Measurements from ENCODE around the gene IGSF3.
"Not testable (repeated sequence)": the region's sequence is repeated elsewhere in the genome, so short reads cannot be mapped to it uniquely, and the experiment has no call there.

The IGSF3 gene

DNA sequence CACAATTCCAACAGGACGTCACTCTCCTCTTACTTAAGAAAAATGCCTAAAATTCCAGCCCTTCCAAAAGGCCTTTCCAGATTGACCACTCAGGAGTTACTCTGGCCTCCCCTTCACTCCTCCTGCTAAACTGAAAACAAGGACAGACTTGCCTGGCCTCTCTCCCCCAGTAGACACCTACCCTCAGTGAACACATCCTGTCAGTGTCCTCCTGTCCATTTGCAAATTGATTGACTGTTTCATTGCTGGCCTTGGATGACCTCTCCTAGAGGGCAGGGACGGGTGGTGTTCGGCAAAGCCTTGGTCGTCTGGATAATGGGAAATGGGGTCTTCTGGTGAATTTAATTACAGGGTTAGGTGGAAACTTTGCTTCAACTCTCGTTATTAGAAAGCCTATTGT lies 8.9 kb downstream of the IGSF3 start:
- not testable (repeated sequence) for DNase-seq

DNA sequence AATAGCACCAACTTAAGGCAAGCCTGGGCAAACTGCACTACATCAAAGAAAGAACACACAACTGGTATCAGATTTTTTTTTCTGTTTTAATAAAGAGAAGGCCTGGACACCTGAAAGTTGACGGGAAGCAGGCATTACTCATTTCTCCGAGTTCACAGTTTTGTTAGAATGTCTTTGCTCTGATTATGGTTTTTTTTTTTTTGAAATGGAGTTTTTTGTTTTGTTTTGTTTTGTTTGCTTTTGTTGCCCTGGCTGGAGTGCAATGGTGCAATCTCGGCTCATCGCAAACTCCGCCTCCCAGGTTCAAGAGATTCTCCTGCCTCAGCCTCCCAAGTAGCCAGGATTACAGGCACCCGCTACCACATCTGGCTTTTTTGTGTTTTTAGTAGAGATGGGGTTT lies 9.7 kb downstream of the IGSF3 start:
- DNase-seq = not testable (repeated sequence)

DNA sequence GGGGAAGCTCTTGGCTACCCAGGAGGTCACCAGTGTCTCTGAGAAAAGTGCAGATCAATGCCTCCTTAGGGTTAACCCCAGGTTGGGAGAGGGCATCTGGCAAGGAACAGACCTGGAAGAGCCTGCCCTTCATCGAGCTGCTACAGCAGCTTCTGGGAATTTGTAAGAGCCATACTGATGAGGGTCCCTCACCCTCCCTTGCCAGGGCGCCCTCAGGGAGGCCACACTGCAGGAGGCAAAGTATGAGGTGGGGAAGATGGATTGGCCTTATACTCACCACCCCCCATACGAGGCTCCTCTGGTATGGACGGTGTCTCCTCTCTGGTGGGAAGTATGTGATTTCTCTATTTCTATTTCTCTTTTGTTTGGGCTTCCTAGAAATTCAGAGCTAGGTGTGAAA lies 13.2 kb downstream of the IGSF3 start:
- DNase-seq = no peak

DNA sequence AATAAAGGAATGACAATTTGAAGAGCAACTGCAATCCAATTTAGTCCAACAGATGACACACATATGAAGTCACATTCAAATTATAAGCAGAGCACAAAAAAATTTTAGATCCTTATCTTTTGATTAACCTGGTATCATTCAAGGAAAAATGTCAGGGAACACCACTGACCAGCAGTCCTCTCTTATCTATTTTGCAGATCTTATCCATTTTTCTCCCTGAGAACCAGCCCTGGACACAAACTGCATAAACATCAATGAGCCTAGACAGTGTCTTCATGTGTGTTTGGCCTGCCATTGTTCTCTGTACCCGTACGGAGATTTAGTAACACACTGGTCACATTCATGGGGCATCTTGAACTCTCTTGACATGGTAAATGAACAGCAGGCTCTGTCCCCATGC lies 14.9 kb downstream of the IGSF3 start:
- DNase-seq = not testable (repeated sequence)

DNA sequence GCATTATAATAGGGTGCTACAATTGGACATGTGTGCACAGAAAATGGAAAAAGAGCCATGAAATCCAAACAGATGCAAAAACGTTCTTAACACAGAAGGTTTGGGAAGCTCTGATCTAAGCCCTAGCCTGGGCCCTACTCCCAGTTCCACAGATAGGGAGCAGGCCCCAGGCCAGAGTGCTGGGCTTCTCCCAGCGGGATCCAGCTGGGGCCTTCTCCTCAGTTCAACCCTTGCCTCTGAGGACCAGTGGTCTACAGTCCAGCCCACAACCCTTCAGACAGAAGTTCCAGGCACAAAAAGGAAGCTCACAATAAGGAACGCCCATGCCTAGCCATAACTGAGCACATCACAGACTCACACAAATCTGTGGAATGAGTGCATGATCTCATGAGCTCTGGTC lies 16.8 kb downstream of the IGSF3 start:
- not testable (repeated sequence) for DNase-seq

DNA sequence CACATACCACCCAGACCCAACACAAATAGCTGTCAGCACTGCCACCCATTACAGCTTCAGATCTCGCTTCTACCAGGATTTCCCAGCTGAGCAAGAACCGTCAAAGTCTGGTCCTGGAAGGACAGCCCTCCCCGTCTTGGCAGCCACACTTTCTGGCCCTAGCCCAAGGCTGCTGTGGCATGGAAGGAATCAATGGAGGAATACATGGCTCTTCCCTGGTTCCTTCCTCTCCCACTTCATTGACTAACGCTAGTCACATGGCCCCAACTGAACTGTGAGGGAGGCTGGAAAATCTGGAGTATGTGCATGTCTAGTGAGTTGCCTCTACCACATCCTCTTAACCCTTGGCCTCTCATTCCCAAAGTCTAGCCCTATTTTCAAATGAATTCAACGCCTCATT lies 18.5 kb downstream of the IGSF3 start:
- DNase-seq = not testable (repeated sequence)

DNA sequence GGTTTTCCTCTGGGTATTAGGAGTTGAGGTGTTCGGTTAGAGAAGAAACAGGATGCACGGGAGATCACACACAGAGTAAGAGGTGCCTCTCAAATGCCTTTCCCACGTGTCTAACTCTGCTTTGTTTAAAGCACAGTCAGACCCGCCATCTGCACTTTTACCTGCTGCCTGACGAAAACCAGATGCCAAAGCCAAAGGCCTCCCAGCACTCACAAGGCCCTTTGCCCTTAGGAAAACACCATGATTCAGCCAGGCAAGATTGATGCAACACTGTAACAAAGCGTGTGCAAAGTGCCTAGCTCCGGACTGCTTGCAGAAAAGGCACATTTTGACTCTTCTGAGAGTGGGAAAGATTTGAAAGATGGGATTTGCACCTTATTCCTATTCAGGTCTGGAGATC lies 19.2 kb downstream of the IGSF3 start:
- not testable (repeated sequence) for DNase-seq

DNA sequence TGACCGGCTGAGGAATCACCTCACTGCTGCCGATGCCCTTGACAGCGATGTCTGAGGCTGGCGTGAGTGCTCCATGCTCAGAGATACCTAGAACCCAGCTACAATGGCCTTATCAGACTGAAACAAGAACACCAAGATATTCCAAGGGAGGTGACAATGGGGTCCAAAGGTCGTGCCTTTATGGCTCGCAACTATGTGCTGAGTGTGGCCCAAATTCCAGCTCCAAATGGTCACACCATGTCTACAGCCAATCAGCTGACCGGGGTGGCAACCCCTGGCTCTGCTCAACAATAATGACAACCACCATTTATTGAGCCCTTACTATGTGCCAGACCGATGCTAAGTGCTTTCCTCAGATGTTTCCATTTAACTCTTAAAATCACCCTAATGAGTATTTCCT lies 20.3 kb downstream of the IGSF3 start:
- DNase-seq = not testable (repeated sequence)

DNA sequence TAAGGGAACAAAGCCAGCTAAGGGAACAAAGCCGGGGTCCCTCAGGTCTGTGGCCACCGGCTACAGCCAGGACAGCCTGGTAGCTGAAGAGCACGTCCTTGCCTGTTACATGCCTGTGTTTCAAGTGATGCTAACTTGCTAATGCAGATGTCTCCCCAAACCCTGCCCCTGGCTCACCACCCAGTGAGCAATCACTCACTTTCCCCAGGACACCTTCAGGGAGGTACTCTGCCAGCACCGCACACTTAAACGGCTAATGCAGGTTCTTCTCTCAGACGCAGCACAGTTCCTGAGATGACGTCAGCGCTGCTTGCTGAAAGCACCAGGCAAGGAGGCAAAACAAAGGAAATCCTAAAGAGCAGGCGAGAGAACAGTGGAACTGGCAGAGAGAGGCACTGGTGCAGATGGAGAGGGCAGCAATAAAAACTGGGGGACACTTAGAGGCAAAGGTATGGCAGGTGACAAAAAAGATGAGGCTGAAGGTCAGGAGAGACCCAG lies 20.8 kb downstream of the IGSF3 start:
- DNase-seq = not testable (repeated sequence)

DNA sequence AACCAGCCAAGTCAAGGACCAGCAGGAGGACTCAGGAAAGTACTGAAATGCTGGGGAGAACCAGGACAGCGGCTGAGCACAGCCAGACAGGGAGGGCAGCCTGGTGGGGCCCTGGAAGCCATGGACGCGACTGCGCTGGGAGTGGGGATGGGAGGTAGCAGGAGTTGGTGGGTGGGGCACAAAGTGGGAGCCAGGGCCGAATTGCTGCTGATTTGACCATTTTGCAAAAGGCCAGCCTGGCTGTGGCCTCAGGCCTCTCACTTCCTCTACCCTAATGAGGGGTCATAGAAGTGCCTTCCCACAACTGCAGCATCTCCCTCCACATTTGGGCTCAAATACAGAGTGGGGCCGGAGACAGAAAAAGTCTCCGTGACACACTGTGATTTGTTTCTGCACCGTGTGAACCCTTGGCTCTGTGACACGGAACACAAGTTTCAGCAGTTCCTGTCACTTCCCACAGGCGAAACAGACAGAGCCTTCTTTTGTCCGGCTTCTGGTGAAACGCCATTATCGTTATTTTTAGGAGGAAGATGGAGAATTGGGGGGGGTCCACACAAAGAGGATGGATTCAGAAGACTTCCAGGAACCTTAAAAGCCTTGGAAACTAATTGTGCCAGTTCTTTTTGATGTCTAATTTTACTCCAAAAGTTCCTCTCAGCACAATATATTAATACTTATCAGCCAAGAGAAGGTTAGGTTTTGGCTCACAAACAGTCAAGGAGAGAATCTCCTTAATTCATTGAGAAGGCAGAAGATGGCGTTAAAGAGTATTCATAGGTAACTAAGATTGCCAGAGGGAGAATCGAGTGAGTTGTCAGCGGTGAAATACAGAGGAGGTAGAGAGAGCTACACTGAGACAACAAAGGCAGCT lies 21.5 kb downstream of the IGSF3 start:
- not testable (repeated sequence) for DNase-seq

DNA sequence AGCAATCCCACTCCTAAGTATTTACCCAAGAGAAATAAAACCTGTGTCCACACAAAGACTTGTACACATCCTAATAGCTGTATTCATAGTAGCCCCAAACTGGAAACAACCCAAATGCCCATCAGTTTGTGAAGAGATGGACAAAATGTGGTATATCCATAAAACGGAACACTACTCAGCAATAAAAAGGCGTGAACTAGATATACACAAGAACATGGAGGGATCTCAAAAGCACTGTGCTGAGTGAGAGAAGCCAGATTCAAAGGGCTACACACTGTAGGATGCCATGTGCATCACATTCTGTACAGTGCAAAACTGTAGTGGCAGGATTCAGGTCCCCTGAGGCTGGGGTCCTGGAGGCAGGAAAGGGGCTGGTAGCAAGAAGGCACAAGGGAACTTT lies 22.5 kb downstream of the IGSF3 start:
- DNase-seq = not testable (repeated sequence)

DNA sequence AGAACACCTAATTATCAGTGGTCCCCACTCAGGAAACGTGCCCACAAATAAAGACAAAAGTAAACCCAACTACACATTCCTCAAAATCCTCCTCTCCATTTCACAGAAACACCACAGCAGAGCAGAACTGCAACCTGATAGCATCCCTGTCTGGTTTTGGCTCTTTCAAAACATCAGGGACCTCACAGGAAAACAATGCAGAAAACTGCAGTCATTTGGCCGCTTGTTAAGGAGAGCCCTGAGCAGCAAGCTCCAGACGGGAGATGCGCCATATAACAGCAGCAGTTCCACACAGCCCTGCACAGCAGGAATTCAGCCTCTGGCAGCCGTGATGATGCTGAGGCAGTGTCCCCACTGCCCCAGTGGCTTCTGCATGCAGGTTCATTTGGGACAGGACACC lies 23.4 kb downstream of the IGSF3 start:
- DNase-seq = not testable (repeated sequence)

DNA sequence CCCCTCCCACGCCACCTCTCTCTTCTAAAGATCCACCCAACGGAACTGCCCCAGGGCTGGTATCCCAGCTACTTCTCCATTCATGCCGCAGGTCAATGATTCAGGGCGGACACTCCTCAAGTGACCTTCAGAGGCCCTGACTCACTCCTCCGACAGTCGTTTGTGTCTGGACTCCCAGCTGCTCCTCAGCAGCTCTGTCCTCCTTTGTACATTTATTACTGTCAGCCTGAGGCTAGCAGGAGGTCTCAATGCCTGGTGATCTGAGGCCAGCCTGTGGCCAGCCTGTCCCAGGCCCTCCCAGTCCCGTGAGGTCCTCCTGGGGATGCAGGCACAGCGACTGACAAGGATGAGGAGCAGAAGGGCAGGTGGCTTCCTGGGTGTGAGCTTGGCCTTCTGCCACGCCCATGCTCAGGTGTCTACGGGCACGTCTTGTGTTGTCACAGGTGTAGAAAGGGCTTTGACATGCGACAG lies 24.2 kb downstream of the IGSF3 start:
- not testable (repeated sequence) for DNase-seq

DNA sequence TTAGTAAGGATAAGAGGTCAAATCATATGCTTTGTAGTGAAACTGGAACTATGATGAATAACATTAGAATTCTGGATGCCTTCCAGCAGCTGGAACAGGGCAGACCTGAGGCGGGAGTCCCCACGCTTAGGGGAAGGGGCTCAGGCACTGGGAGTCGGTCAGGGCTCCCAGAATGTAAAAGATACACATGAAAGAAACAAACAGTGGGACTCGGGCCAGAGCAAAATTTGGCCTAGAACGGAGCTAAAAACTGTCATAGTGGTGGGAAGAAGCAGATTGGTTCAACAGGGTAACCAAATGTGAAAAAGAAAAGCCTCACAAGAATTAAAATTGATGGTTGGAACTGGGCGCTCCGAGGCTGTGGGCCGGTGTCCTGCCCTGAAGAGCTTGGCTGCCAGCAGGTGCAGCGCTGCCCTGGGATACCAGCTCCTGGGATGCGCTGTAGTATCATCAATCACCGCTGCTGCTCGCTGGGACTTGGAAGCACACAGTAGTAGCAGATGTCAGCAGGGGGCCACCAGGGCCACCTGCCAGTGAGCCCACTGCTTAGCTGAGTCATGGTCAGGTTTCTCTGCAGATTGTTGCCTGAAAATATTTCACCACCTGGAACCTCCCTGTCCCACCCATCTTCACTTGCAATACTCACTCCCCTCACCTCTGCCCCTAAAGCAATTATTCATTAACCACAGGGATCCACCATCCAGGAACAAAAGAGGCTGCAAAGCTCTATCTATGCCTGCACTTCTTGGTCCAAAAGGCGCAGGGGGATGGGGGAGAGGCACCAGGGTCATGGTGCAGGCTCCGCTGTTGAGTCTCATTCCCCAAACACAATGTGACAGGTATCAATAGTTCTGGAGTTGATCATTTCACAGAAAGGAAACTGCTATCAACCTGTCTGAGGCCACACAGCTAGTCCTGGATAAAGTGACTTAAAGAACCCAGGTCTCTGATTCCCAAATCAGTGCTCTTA lies 24.9 kb downstream of the IGSF3 start:
- DNase-seq = not testable (repeated sequence)

DNA sequence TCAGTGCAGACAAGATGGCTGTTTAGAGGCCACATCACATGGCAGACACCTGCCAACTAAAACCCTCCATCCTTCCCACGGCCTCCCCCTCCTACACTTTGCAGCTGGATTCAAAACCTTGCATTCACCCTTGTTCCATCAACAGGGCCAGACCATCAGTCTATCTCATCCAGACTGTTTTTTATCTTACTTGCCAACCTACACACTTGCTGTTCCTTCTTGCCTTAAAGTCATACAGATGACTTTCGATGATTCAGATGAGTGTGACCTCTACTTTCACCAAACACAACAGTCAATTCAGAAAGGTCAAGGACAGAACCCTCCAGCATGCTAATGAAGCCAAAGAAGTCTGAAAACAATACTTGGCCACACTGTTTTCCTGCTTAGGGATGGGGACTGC lies 29.9 kb downstream of the IGSF3 start:
- DNase-seq = not testable (repeated sequence)

DNA sequence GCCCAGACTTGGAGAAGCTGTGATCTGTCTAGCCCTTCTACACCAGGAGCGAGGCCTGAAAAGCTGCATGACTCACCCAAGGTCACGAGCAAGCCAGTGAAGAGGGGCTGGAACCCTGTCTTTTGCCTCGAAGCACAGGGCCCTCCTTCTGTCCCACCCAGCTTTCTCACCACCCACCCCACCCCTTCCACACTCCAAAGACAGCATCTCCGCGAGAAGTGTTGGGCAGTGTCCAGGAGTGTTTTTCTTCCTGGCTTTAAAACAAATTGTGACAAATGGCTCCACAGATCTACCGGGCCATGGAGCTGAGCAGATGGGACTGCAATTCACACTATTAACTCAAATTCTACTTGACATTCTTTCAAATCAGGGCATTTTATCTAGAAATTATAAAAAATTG lies 30.9 kb downstream of the IGSF3 start:
- DNase-seq = not testable (repeated sequence)

DNA sequence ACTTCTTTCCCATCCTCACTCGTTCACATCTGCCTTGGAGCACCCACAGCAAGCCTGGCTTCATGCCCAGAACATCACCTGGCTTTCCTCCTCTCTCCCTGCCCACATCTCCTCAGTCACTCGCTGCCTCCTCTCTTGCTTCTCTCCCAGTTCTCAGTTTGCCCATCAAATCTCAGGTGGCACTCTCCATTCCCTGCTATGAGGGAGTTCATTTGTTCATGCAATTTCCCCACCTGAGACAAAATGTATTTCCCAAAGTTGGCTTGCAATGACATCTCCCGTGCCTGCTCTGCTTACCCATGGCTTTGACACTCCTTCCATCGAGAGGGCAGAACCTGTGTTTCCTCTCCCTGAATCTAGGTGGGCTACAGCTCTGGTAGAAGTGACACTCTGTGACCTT lies 33.1 kb downstream of the IGSF3 start:
- DNase-seq = not testable (repeated sequence)

DNA sequence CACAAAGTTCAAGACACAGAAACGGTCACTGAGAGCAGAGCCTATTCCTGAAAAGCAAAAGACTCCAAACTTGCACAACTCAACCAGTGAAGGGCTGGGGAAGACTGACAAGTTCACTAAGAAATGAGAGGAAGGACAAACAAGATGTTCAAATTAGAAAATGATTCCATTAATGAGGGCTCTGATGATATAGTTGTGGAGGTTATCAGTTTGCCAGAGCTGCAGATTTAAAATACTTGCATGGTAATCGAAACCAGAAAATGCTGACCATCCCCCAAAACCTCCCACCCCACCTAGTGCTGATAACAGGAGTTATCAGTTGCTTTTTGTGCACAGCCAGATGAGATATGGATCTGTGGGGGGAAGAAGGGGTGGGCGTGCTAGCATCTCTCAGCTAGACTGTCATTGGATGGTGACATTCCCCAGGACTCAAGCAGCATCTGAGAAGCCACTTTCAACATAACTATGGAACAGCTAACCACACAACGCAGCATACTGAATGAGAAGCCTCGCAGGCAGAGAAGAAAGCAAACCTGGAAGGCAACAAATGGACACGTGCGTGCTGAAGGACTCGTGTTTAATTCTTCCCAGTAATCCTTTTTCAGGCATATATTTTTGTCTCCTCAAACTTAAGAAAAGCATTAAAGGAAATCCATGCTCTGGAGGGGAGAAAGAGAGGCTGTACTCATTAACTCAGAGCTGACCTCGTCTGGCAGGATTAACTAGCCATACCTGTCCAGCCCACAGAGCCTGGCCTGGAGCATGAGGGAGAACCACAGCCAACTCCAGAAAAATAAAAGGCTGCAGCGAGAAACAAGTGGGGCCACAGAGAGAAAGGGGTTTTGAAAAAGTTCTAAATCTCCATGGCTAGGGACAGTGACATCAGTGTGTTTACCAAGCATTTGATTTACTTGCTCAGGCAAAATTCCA lies 35.3 kb downstream of the IGSF3 start:
- not testable (repeated sequence) for DNase-seq

DNA sequence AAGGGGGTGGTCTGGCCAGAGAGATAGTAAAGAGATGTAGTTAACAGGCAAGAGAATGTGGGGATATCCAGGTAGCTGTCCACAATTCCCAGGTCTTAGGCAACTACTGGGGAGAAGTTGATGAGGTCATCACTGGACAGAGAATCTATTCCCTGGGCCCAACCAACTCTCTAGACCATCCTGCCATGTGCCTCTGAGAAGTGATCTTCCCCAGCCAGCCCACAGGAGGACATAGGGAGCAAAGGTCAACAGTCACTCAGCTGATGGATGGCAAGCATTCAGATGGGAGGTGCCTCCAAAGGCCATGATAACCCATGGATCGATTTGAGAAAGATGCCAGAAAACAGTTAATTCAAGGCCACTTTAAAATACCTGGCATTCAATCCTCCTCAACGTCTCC lies 36.0 kb downstream of the IGSF3 start:
- not testable (repeated sequence) for DNase-seq

DNA sequence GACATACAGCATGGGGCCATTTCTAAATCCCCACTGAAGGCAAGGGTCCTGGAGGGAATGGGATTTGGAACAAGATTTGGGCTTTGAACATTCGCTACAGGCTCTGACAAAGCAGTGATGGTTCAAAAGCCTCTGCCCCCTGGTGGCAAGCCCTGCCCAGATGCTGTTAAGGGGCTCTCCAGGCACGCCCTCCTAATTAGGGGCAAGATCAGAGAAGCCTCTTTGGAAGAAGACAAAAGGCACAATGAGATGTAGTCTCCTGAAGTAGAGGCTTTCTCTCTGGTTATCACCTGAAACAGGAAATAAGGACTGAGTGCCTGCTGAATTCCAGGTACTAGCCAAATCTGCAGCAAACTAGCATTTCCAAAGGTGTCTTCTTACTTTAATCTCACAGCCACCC lies 37.5 kb downstream of the IGSF3 start:
- not testable (repeated sequence) for DNase-seq

DNA sequence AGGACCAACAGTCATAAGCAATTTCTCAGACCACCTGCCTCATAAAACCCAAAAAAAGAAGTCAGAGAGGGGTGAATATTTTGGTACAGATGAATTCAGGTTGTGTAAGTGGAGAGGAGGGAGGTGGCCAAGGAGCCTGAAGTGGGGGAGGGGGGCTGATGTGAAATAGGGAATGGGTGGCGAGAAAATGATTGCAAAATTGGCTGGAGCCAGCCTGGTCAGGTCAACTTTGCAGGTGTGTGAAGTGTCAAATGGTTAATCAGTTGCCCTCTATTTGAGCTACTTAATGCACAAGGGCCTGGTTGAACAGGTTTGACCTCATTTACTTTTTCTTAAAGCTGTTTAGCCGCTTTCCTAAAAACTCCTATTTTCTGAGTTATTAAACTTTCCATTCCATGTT lies 38.1 kb downstream of the IGSF3 start:
- DNase-seq = not testable (repeated sequence)

DNA sequence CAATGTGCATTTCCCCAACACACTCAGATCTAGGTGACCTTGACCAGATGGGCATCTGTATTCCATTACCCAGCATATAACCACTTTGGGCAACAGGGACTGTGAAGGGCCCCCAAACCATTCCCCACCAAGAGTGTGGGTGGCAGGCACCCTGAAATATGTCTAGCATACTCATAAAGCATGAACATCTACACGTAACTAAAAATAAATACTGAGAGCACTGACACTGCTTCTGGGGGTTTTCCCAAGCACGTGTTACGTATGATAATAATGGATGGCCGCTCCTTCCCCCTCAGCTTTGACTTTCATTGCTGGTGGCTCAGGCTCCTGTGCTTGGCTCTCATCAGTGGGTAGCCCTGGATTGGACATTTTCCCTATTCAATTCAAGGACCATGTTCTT lies 39.1 kb downstream of the IGSF3 start:
- DNase-seq = no peak
